Spleen (tissue), 11 donors: ENCODE results near the gene UGT1A5. TPM values are rescaled to one million over a fixed set of nuclear protein-coding genes. Genes with fewer than 3 reads are reported as not detected.
"Not testable (repeated sequence)": the region's sequence is repeated elsewhere in the genome, so short reads cannot be mapped to it uniquely, and the experiment has no call there.

ENCODE experiments used
- DNase-seq: peaks from one replicate; pipeline ENCODE4 v3.0.0-alpha.2; 2020
- H3K27ac ChIP-seq, 8 donors: fragments of 200-600 bp; sonication (generic) in 7 of 8; 1 replicate in 4 of 8; 2 replicates in 4 of 8; pipeline versions ENCODE4 v1.5.0 to v1.8.0; 2016 to 2021; ENCODE audit warnings: inconsistent platforms in 4 of 8, mild to moderate bottlenecking in 4 of 8, moderate library complexity in 1 of 8
- H3K27me3 ChIP-seq, 7 donors: fragments of 200-600 bp; sonication (generic) in 6 of 7; replicated peaks in 1 of 7; 1 replicate in 4 of 7; 2 replicates in 3 of 7; pipeline versions ENCODE4 v1.5.0 to v1.8.0; 2016 to 2021; ENCODE audit warnings: inconsistent platforms in 3 of 7, mild to moderate bottlenecking in 1 of 7
- H3K36me3 ChIP-seq, 6 donors: fragments of 200-600 bp; sonication (generic) in 5 of 6; 1 replicate in 4 of 6; 2 replicates in 2 of 6; pipeline versions ENCODE4 v1.5.0 to v1.8.0; 2016 to 2021; ENCODE audit warnings: inconsistent platforms in 2 of 6
- H3K4me1 ChIP-seq, 6 donors: fragments of 200-600 bp; sonication (generic) in 5 of 6; 1 replicate in 3 of 6; 2 replicates in 3 of 6; pipeline versions ENCODE4 v1.5.0 to v1.8.0; 2016 to 2021; ENCODE audit warnings: inconsistent platforms in 3 of 6
- H3K4me3 ChIP-seq, 8 donors: fragments of 200-600 bp; sonication (generic) in 7 of 8; 1 replicate in 4 of 8; 2 replicates in 4 of 8; pipeline versions ENCODE4 v1.5.0 to v1.8.0; 2016 to 2021; ENCODE audit warnings: inconsistent platforms in 4 of 8, mild to moderate bottlenecking in 4 of 8, moderate library complexity in 2 of 8
- H3K9me3 ChIP-seq, 8 donors: fragments of 200-600 bp; sonication (generic) in 7 of 8; 1 replicate in 4 of 8; 2 replicates in 4 of 8; pipeline versions ENCODE4 v1.5.0 to v1.8.0; 2016 to 2021; ENCODE audit warnings: inconsistent platforms in 4 of 8
- CTCF ChIP-seq, 11 experiments: fragments of 200-600 bp in 7 of 11; fragments of 450-650 bp in 4 of 11; sonication (generic) in 4 of 11; IDR thresholded peaks in 8 of 11; conservative IDR thresholded peaks in 3 of 11; 1 replicate in 7 of 11; 2 replicates in 4 of 11; pipeline versions ENCODE4 v1.4.0 to v1.8.0; 2016 to 2021; ENCODE audit warnings: antibody characterized with exemption in 11 of 11, inconsistent platforms in 4 of 11, mild to moderate bottlenecking in 1 of 11
- POLR2A ChIP-seq, 3 donors: fragments of 450-650 bp; IDR thresholded peaks; one replicate each; pipeline ENCODE4 v1.5.1; 2017; ENCODE audit warnings: antibody characterized with exemption in 3 of 3, mild to moderate bottlenecking in 1 of 3
- POLR2AphosphoS5 ChIP-seq, 3 donors: sonication (generic); formaldehyde crosslinking; IDR thresholded peaks; one replicate each; pipeline ENCODE4 v1.5.1; 2017; ENCODE audit warnings: antibody characterized with exemption in 3 of 3
- WGBS, 5 donors: extraction: QIAGEN DNeasy Blood & Tissue Kit in 3 of 5; methylation state at CpG; one replicate each; pipeline versions ENCODE4 v1.1.5 to v1.1.7; 2013 to 2018; 5-methylcytosine and 5-hydroxymethylcytosine counted together
- intact Hi-C: fragments of 100-400 bp; cut with DNase I; formaldehyde crosslinking; loops from one replicate; pipeline ENCODE4 v1.15.0; 2023; ENCODE audit warnings: low total_unique reads
- polyA plus RNA-seq, 3 donors: library from polyadenylated mRNA; stranded (reverse); fragments of 200-250 nt; gene quantifications; one replicate each; pipeline ENCODE4 v1.2.1, GENCODE V29; 2013
- total RNA-seq, 7 donors: library from RNA; depleted of rRNA in 3 of 7; stranded (reverse); fragments of >200 nt in 3 of 7; fragmentation: NEBNext Ultra II Directional in 4 of 7; extraction: Animal tissue kit (Norgen Biotek cat#: 25700) in 4 of 7; gene quantifications; one replicate each; pipeline versions ENCODE4 v1.1.0 to v1.2.1, GENCODE V29; 2016 to 2021
- donor health status: healthy with polysubstance abuse.
- donor health status: DM: no; HTN: no; CAD: no; lungs with moderate emphysema.
- donor health status: DM: no; HTN: no; CAD: no.
- donor health status: Bipolar disorder and iron deficiency.
- donor health status: healthy.
- donor health status: DM: no; HTN: no; CAD: no.
- donor health status: DM: yes; HTN: yes; CAD: no.

Gene UGT1A5
- total and polyA plus RNA-seq, 10 donors: not detected

DNA sequence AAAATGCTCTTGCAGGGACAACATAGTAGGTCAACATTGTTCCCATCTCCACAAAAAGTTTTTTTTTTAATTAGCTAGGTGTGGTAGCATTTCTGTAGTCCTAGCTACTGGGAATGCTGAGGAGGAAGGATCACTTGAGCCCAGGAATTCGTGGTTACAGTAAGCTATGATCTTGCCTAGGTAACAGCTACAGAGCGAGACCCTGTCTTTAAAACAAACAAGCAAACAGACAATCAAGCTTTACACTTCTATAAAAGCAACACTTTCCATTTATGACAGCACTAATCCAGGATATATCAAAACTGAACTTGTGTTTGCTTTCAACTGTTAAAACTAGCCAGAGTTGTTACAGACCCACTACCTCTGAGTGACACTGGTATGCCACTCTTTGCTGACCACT, 28.2 kb downstream of the UGT1A5 start:
- Histone ChIP-seq H3K27ac (no peak overlapping the region), H3K36me3 (no peaks in the 10 kb centered on the region), H3K9me3 (no peaks in the 10 kb centered on the region), H3K4me1 (no peaks in the 10 kb centered on the region), H3K4me3 (no peak overlapping the region), H3K27me3 (peaks cover 0 to 10% (median 0%) of the 10 kb centered on the region in 7 donors)
- no peak for TF ChIP-seq POLR2AphosphoS5 (IDR thresholded peaks at IDR 0.05)
- TF ChIP-seq CTCF (IDR thresholded peaks at IDR 0.05 in 8 of 11, conservative IDR thresholded peaks at IDR 0.05 in 3 of 11): no peak
- TF ChIP-seq POLR2A (IDR thresholded peaks at IDR 0.05): no peak
- 62 to 72% (median 71%) methylated on average over 2 of the region's 2 CpGs for WGBS, 5 donors
- intact Hi-C loops: no loop called here
- DNase-seq: no peak

DNA sequence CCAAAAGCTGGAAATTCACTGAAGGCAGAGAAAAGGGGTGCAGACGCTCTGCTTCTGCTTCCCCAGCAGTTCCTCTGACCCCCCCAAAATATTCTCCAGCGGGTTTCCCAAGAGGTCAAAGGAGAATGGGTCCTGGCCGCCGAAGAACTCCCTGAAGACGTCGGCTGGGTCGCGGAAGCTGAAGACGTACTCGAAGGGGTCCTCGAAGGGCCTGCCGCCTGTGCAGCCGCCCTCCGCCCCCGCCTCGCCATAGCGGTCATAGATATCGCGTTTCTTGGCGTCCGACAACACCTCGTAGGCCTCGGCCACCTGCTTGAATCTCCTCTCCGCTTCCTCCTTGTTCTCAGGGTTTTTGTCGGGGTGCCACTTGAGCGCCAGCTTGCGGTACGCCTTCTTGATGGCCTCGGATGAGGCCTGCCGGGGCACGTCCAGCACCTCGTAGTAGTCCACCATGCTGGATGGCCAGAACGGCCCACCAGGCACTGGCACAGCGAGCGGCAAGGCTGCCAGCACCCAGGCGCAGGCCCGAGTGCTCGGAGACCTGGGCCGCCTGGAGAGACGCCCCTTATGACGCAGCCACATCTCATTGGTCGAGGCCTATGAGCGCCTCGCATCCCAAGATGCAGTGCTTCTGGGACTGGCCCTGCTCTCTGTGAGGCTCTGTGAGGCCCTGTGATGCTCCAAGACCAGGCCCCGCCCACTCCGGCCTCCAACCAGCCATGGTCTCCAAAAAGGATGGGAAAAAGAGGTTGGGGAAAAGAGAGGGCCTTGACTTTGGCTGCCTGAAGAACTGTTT, 31.0 kb downstream of the UGT1A5 start:
- H3K9me3 ChIP-seq: no peaks in the 10 kb centered on the region
- H3K27ac ChIP-seq: no peak overlapping the region
- H3K4me3 ChIP-seq: no peak overlapping the region
- H3K36me3 ChIP-seq: no peaks in the 10 kb centered on the region
- WGBS, 5 donors: 93 to 95% (median 94%) methylated on average over 42 to 46 of the region's 46 CpGs
- no peak for DNase-seq
- H3K4me1 ChIP-seq: no peaks in the 10 kb centered on the region
- intact Hi-C loops: no loop called here
- peaks cover 0 to 6% (median 0%) of the 10 kb centered on the region in 7 donors for H3K27me3 ChIP-seq
- TF ChIP-seq CTCF (IDR thresholded peaks at IDR 0.05 in 8 of 11, conservative IDR thresholded peaks at IDR 0.05 in 3 of 11) (no peak), POLR2AphosphoS5 (IDR thresholded peaks at IDR 0.05) (no peak)

- intact Hi-C loops: no loop called here
- TF ChIP-seq POLR2AphosphoS5 (IDR thresholded peaks at IDR 0.05) (no peak), POLR2A (IDR thresholded peaks at IDR 0.05) (no peak), CTCF (IDR thresholded peaks at IDR 0.05 in 8 of 11, conservative IDR thresholded peaks at IDR 0.05 in 3 of 11) (no peak)
- DNase-seq: no peak
Observed at GRCh38 chr2:233745073-233745755, 32.5 kb downstream of the UGT1A5 start.

DNA sequence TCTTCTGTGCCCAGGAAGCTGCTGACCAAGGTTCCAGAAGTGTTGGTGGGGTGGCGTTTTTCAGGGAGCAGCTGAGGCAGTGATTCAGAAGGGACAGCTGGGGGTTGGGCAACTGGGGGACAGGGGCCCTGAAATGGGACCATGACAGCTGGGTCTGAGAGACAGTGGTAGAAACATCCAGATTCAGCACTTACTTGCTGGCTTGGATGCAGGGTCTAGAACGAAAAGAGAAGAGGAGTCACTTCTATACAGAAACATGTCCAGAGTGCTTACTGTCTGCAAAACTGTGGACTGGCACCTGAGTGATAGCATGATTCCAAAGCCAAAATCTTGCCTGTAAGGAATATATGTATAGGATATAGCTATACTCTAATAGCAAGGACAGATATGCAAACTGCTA, 33.1 kb downstream of the UGT1A5 start:
- H3K4me3 ChIP-seq, intact Hi-C loops, H3K27me3 ChIP-seq, DNase-seq, H3K4me1 ChIP-seq, H3K36me3 ChIP-seq, H3K27ac ChIP-seq: not testable (repeated sequence)
- WGBS, 5 donors: 56 to 80% (median 75%) methylated on average over 2 of the region's 2 CpGs
- H3K9me3 ChIP-seq: peaks cover 0 to 11% (median 8%) of the 10 kb centered on the region in 8 donors

More at GRCh38 chr2:233745073-233745755, 32.5 kb downstream of the UGT1A5 start:
- 74 to 87% (median 79%) methylated on average over 5 of the region's 5 CpGs for WGBS, 5 donors
- Histone ChIP-seq H3K27me3 (peaks cover 0 to 4% (median 0%) of the 10 kb centered on the region in 7 donors), H3K4me1 (no peaks in the 10 kb centered on the region), H3K9me3 (peaks cover 0 to 5% (median 2%) of the 10 kb centered on the region in 8 donors), H3K27ac (no peak overlapping the region), H3K4me3 (no peak overlapping the region), H3K36me3 (no peaks in the 10 kb centered on the region)
